ENCODE results near the gene CENPF. TPM values are rescaled to one million over a fixed set of nuclear protein-coding genes. Genes with fewer than 3 reads are reported as not detected.

Gene CENPF
- total RNA-seq, 1 experiment from 2014 or later: 144 TPM

- Mint-ChIP-seq H3K36me3 (ENCODE audit: insufficient read depth, unreplicated experiment) (no peaks in the 10 kb centered on the region), H3K27me3 (ENCODE audit: unreplicated experiment) (no peaks in the 10 kb centered on the region), H3K4me3 (ENCODE audit: low read depth, unreplicated experiment) (no peak overlapping the region), H3K27ac (ENCODE audit: unreplicated experiment) (peak overlapping the region; percentile 31), H3K4me1 (ENCODE audit: low read depth, unreplicated experiment) (peaks cover 67% of the 10 kb centered on the region), H3K9me3 (ENCODE audit: low read depth, unreplicated experiment) (no peaks in the 10 kb centered on the region)
- no TSS peak for BruUV-seq (replicated peaks)
- no peak for DNase-seq
- CTCF ChIA-PET: interaction anchor here (1.2 kb wide), 1 partner anchor 12 kb away, joined by 4 read pairs; no protein-coding TSS in a partner anchor
- intact Hi-C loops (cut with micrococcal nuclease; ENCODE audit: unreplicated experiment): loop anchor here (5.0 kb wide), 2 partner anchors 92 to 783 kb away; no protein-coding TSS in a partner anchor
- no peak for TF ChIP-seq CTCF (IDR thresholded peaks at IDR 0.05; ENCODE audit: unreplicated experiment)
These were observed 33.5 kb upstream of the CENPF start for GRCh38 chr1:214569357-214570004.

DNA sequence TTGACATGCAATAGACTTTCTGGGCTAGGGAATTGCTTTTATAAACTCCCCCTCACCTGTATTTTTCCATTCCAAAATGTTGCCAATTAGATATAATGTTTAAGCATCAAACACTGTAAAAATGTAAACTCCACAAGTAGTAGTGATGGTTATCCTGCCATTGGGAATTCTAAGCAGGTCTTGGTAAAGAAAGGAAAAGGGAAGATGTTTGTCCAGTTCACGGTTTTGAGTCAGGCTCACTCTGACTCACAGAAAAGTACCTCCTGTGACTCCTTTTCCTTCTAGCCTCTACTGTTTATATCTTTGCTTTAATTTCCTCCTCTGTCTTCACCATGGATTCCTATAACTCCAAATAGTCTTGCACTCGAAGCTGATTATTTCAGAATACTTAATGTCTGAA is 32.6 kb upstream of the CENPF start:
- Mint-ChIP-seq H3K4me1 (ENCODE audit: low read depth, unreplicated experiment) (peaks cover 71% of the 10 kb centered on the region), H3K9me3 (ENCODE audit: low read depth, unreplicated experiment) (no peaks in the 10 kb centered on the region), H3K36me3 (ENCODE audit: insufficient read depth, unreplicated experiment) (peaks cover 5% of the 10 kb centered on the region), H3K27ac (ENCODE audit: unreplicated experiment) (peak overlapping the region; percentile 41), H3K27me3 (ENCODE audit: unreplicated experiment) (no peaks in the 10 kb centered on the region), H3K4me3 (ENCODE audit: low read depth, unreplicated experiment) (no peak overlapping the region)
- CTCF ChIA-PET: interaction anchor here (0.6 to 1.2 kb wide), 2 partner anchors 11 to 143 kb away, joined by 3 to 4 read pairs; no protein-coding TSS in a partner anchor
- BruUV-seq (replicated peaks): no TSS peak
- intact Hi-C loops (cut with micrococcal nuclease; ENCODE audit: unreplicated experiment): loop anchor here (5.0 kb wide), 2 partner anchors 93 to 782 kb away; no protein-coding TSS in a partner anchor
- no peak for DNase-seq
- no peak for TF ChIP-seq CTCF (IDR thresholded peaks at IDR 0.05; ENCODE audit: unreplicated experiment)

DNA sequence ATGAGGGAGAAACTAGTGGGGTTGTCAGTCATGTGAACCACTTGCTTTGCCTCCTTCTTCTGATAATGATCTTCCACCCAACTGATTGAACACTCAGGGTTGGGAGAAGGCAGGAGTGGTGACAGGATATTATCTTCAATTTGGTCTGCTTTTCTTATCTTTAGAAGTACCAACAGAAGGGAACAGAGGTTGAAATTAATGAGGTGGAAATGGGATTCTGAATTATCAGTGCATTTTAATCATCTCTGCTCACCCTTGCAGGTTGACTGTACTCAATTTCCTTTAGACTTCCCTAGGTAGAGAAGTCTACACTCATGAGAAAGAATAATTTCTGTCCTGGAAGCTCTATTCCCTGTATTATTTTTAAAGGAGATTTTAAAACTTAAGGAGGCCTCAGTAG is 31.7 kb upstream of the CENPF start:
- H3K27ac Mint-ChIP-seq (ENCODE audit: unreplicated experiment): peak overlapping the region; percentile 18
- H3K36me3 Mint-ChIP-seq (ENCODE audit: insufficient read depth, unreplicated experiment): peaks cover 5% of the 10 kb centered on the region
- no peak for DNase-seq
- CTCF ChIA-PET: interaction anchor here (0.6 to 0.7 kb wide), 2 partner anchors 144 to 164 kb away, joined by 3 read pairs; no protein-coding TSS in a partner anchor
- H3K9me3 Mint-ChIP-seq (ENCODE audit: low read depth, unreplicated experiment): peaks cover 6% of the 10 kb centered on the region
- no peak for TF ChIP-seq CTCF (IDR thresholded peaks at IDR 0.05; ENCODE audit: unreplicated experiment)
- H3K4me3 Mint-ChIP-seq (ENCODE audit: low read depth, unreplicated experiment): no peak overlapping the region
- no TSS peak for BruUV-seq (replicated peaks)
- H3K27me3 Mint-ChIP-seq (ENCODE audit: unreplicated experiment): no peaks in the 10 kb centered on the region
- H3K4me1 Mint-ChIP-seq (ENCODE audit: low read depth, unreplicated experiment): peaks cover 71% of the 10 kb centered on the region
- intact Hi-C loops (cut with micrococcal nuclease; ENCODE audit: unreplicated experiment): loop anchor here (5.0 kb wide), 2 partner anchors 94 to 781 kb away; no protein-coding TSS in a partner anchor

- Mint-ChIP-seq H3K9me3 (ENCODE audit: low read depth, unreplicated experiment) (peaks cover 9% of the 10 kb centered on the region), H3K27me3 (ENCODE audit: unreplicated experiment) (no peaks in the 10 kb centered on the region), H3K4me1 (ENCODE audit: low read depth, unreplicated experiment) (peaks cover 56% of the 10 kb centered on the region), H3K4me3 (ENCODE audit: low read depth, unreplicated experiment) (peak overlapping the region; percentile 22), H3K36me3 (ENCODE audit: insufficient read depth, unreplicated experiment) (peaks cover 5% of the 10 kb centered on the region), H3K27ac (ENCODE audit: unreplicated experiment) (peak overlapping the region; percentile 66)
- TF ChIP-seq CTCF (IDR thresholded peaks at IDR 0.05; ENCODE audit: unreplicated experiment): no peak
- intact Hi-C loops (cut with micrococcal nuclease; ENCODE audit: unreplicated experiment): loop anchor here (5.0 kb wide), 2 partner anchors 96 to 779 kb away; no protein-coding TSS in a partner anchor
- no TSS peak for BruUV-seq (replicated peaks)
- DNase-seq: peak; percentile 45
- CTCF ChIA-PET: interaction anchor here (0.6 to 1.8 kb wide), 7 partner anchors 10 to 242 kb away, joined by 3 to 8 read pairs (median 4); partner anchors contain the start of gene PTPN14
These were observed 29.3 kb upstream of the CENPF start for GRCh38 chr1:214573386-214574318.

All from Calu3 (cell line).